ENCODE measurements around the gene AFTPH. TPM values are rescaled to one million over a fixed set of nuclear protein-coding genes. Genes with fewer than 3 reads are reported as not detected.

Gene AFTPH
- total RNA-seq, 4 donors from 2014 or later, result 49.1 to 64.3 (median 57.1) TPM

DNA sequence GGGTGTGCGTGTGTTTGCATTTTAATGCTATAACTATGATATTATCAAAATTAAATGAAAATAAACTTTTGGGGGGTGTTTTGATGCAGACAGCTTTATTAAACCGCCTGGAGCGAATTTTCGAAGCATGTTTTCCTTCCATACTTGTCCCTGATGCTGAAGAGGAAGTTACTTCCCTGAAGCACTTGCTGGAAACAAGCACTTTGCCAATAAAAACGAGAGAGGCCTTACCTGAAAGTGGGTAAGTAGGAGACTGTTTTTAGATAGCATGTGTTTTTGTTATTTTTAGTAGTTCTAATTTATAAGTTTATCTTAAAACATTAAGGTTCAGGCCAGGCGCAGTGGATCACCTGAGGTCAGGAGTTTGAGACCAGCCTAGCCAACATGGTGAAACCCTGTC is 43.3 kb downstream of the AFTPH start:
- no peaks in the 10 kb centered on the region for H3K9me3 ChIP-seq
- no peaks in the 10 kb centered on the region for H3K27me3 ChIP-seq
- H3K4me3 ChIP-seq, result no peak overlapping the region
- TF ChIP-seq EP300 (IDR thresholded peaks at IDR 0.05), result no peak
- TF ChIP-seq POLR2AphosphoS5 (IDR thresholded peaks at IDR 0.05), result no peak
- TF ChIP-seq, protein P1, sequence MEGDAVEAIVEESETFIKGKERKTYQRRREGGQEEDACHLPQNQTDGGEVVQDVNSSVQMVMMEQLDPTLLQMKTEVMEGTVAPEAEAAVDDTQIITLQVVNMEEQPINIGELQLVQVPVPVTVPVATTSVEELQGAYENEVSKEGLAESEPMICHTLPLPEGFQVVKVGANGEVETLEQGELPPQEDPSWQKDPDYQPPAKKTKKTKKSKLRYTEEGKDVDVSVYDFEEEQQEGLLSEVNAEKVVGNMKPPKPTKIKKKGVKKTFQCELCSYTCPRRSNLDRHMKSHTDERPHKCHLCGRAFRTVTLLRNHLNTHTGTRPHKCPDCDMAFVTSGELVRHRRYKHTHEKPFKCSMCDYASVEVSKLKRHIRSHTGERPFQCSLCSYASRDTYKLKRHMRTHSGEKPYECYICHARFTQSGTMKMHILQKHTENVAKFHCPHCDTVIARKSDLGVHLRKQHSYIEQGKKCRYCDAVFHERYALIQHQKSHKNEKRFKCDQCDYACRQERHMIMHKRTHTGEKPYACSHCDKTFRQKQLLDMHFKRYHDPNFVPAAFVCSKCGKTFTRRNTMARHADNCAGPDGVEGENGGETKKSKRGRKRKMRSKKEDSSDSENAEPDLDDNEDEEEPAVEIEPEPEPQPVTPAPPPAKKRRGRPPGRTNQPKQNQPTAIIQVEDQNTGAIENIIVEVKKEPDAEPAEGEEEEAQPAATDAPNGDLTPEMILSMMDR (IDR thresholded peaks at IDR 0.05), result no peak
- no peak for TF ChIP-seq POLR2A (IDR thresholded peaks at IDR 0.05)
- no peak for DNase-seq (ENCODE audit: low spot score in 2 of 2)
- H3K4me1 ChIP-seq, result peaks cover 19% of the 10 kb centered on the region
- no peak overlapping the region for H3K27ac ChIP-seq
- peaks cover 14% of the 10 kb centered on the region for H3K36me3 ChIP-seq
- 78% methylated on average over 6 of the region's 6 CpGs for WGBS

GRCh38 chr2:64568836-64569235 is 44.7 kb downstream of the AFTPH start:
- TF ChIP-seq, protein P1 (IDR thresholded peaks at IDR 0.05), result no peak
- no peak for TF ChIP-seq POLR2A (IDR thresholded peaks at IDR 0.05)
- no peak for TF ChIP-seq POLR2AphosphoS5 (IDR thresholded peaks at IDR 0.05)
- no peak for TF ChIP-seq EP300 (IDR thresholded peaks at IDR 0.05)
- Histone ChIP-seq H3K27ac (no peak overlapping the region), H3K27me3 (no peaks in the 10 kb centered on the region), H3K4me1 (peaks cover 19% of the 10 kb centered on the region), H3K4me3 (no peak overlapping the region), H3K36me3 (peaks cover 22% of the 10 kb centered on the region), H3K9me3 (no peaks in the 10 kb centered on the region)
- no peak for DNase-seq (ENCODE audit: low spot score in 2 of 2)
- 95% methylated on average over 7 of the region's 7 CpGs for WGBS

GRCh38 chr2:64574871-64575270 is 50.7 kb downstream of the AFTPH start:
- Histone ChIP-seq H3K27me3 (no peaks in the 10 kb centered on the region), H3K4me1 (no peaks in the 10 kb centered on the region), H3K4me3 (no peak overlapping the region), H3K27ac (no peak overlapping the region), H3K9me3 (no peaks in the 10 kb centered on the region), H3K36me3 (peaks cover 67% of the 10 kb centered on the region)
- TF ChIP-seq EP300 (IDR thresholded peaks at IDR 0.05) (no peak), POLR2AphosphoS5 (IDR thresholded peaks at IDR 0.05) (no peak), POLR2A (IDR thresholded peaks at IDR 0.05) (no peak)
- TF ChIP-seq, protein P1 (IDR thresholded peaks at IDR 0.05), result no peak
- DNase-seq (ENCODE audit: low spot score in 2 of 2), result no peak
- WGBS, result 87% methylated on average over 1 of the region's 1 CpG

GRCh38 chr2:64581018-64581417 is 56.9 kb downstream of the AFTPH start:
- no peak overlapping the region for H3K27ac ChIP-seq
- no peak for DNase-seq (ENCODE audit: low spot score in 2 of 2)
- no peaks in the 10 kb centered on the region for H3K9me3 ChIP-seq
- peaks cover 49% of the 10 kb centered on the region for H3K36me3 ChIP-seq
- H3K4me1 ChIP-seq, result no peaks in the 10 kb centered on the region
- 94% methylated on average over 2 of the region's 2 CpGs for WGBS
- H3K27me3 ChIP-seq, result no peaks in the 10 kb centered on the region
- no peak for TF ChIP-seq EP300 (IDR thresholded peaks at IDR 0.05)
- TF ChIP-seq, protein P1 (IDR thresholded peaks at IDR 0.05), result no peak
- no peak for TF ChIP-seq POLR2AphosphoS5 (IDR thresholded peaks at IDR 0.05)
- no peak for TF ChIP-seq POLR2A (IDR thresholded peaks at IDR 0.05)
- no peak overlapping the region for H3K4me3 ChIP-seq

GRCh38 chr2:64581777-64582539 is 57.8 kb downstream of the AFTPH start:
- Histone ChIP-seq H3K27ac (no peak overlapping the region), H3K9me3 (no peaks in the 10 kb centered on the region), H3K4me1 (peaks cover under 1% of the 10 kb centered on the region), H3K4me3 (no peak overlapping the region), H3K36me3 (peaks cover 46% of the 10 kb centered on the region), H3K27me3 (no peaks in the 10 kb centered on the region)
- TF ChIP-seq, protein P1 (IDR thresholded peaks at IDR 0.05), result no peak
- TF ChIP-seq EP300 (IDR thresholded peaks at IDR 0.05) (no peak), POLR2A (IDR thresholded peaks at IDR 0.05) (no peak), POLR2AphosphoS5 (IDR thresholded peaks at IDR 0.05) (no peak)
- WGBS, result 95% methylated on average over 1 of the region's 1 CpG
- no peak for DNase-seq (ENCODE audit: low spot score in 2 of 2)
